GM10266 (cell line): Measurements from ENCODE around the gene ADCY1.

ENCODE experiments used
- DNase-seq: peaks from one replicate; pipeline ENCODE4 v3.0.0; 2012; ENCODE audit errors: extremely low spot score
- TF ChIP-seq, protein P1 (sequence below): IDR thresholded peaks from 2 replicates; pipeline ENCODE4 v1.5.1; 2012; ENCODE audit warnings: mild to moderate bottlenecking, low read depth; ENCODE audit not compliant: control insufficient read depth, insufficient read depth; ENCODE audit errors: missing control alignments

The ADCY1 gene

DNA sequence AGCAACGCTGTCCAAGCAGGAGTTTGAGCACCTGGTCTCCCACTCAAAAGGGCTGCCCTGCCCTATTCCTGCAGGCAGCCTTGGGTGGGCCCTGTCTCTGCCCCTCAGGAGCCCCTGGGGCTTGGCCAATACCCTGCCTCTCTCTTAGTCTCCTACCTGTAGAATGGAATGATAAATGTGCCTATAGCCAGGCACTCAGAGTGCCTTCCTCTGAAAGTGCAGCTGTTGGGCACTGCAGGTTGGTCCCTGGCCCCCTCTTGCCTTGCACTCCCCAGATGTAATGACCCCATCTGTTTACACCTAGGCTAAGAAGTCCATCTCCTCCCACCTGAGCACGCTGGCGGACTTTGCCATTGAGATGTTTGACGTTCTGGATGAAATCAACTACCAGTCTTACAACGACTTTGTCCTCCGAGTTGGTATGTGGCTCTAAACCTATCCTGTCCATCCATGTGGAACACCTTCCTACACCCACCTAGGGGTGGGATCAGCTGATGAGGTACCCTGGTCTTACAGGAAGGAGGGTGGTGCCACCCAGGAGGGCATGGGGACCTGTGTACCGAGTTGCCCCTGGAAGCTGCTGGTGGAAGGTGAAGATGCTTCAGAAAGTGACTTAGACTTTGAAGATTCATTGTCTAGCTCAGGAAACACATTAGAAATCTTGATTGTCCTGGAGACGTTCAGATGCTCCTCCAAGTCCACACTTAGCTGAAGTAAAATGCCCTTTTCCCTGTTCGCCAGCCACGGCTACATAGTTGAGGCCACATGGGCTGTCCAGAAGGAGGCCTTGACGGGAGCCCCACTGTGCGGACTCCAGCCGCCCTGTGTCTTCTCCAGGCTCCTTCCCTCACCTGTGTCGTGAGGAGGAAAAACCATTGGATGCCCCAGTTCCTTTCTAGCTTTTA, 134.1 kb downstream of the ADCY1 start:
- DNase-seq, result no peak
- TF ChIP-seq, protein P1, sequence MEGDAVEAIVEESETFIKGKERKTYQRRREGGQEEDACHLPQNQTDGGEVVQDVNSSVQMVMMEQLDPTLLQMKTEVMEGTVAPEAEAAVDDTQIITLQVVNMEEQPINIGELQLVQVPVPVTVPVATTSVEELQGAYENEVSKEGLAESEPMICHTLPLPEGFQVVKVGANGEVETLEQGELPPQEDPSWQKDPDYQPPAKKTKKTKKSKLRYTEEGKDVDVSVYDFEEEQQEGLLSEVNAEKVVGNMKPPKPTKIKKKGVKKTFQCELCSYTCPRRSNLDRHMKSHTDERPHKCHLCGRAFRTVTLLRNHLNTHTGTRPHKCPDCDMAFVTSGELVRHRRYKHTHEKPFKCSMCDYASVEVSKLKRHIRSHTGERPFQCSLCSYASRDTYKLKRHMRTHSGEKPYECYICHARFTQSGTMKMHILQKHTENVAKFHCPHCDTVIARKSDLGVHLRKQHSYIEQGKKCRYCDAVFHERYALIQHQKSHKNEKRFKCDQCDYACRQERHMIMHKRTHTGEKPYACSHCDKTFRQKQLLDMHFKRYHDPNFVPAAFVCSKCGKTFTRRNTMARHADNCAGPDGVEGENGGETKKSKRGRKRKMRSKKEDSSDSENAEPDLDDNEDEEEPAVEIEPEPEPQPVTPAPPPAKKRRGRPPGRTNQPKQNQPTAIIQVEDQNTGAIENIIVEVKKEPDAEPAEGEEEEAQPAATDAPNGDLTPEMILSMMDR, result no peak

DNA sequence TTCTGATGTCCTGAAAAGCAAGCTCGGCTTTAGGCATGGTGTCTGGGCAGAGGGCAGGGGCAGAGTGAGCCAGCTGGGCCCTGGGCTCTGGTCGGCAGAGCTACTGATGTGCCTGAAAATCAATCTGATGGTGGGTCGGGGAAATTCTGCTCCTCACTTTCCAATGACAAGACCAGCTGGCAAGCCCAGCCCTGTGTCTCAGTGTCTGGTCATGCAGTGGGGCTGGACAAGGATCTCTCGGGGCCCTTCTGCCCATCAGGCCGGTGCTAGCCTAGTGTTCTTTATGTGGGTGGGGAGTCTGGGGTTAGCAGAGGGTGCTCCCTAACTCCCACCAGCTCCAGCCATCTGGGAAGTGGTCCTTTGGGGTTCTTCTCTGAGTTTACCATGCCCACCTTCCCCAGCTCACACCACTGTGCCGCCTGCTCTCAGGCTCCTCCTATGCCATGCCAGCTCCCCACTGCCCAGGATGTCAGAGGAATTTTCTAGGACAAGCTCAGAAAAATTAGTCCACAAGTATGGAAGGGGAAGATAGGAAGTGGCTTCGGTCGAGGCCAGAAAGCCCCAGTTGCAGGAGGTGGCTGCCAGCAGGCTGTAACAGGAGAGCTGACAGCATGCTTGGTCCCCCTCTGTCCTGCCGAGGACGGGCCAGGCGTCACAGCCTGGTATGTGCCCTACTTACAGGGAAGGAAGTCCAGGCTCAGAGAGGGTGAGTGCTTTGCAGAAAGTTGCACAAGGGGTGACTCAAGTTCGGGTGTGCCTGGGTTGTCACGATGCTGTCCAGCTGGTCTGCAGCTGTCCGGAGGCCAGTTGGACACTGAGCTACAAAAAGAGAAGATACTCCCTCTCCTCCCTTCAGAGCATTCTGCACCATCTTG, 135.2 kb downstream of the ADCY1 start:
- TF ChIP-seq, protein P1, result no peak
- DNase-seq, result no peak

DNA sequence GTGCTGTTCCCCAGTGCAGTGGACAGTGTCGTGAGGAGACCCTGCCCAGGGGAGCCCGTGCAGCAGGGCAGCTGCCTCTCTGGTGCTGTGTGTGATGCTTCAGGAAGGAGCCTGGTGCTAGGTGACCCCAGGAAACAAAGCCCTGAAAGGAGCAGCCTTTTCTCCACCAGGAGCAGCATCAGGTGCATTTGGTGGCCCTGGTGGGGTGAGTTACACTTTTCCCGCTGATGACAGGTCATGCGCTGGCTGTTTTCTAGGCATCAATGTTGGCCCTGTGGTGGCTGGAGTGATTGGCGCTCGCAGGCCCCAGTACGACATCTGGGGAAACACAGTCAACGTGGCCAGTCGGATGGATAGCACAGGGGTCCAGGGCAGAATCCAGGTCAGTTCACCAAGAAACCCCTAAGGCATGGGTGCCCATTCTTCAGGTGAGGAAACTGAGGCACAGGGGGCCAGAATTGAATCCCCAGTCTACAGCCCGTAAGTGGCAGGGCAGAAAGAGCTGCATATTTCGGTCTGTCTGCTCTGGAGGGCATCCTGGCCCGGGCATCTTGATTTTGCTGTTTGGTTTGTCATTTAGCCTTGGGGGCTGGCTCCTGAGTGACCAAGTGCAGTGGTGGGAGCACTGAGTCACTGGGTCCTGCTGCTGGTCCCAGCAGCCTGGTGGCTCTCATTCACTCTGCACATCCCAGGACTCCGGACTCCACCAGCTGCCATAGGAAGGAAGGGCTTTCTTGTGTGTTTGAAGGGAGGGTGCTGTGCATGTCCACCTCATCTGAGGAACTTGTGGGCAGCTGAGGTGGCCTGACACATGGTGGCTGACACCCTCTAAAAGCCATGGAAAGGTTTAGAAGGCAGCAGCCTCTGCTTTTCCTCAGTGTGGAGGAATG, 136.3 kb downstream of the ADCY1 start:
- TF ChIP-seq, protein P1, result no peak

DNA sequence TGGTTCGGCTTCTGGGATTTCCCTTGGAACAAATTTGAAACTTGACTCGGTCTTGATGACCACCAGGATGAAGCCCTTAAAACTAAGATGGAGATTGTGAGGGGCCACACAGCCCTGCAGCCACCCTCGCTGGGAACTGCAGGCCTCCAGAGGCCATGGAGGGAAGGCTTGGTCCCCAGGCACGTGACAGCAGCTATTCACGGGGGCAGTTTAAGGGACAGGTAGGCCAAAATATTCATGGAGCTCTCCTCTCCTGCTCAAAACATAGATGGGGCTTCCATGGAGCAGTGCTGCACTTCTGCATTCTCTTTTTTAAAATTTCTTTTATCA, 137.0 kb downstream of the ADCY1 start:
- TF ChIP-seq, protein P1, result no peak
- DNase-seq, result no peak

More for the DNA sequence above, 136.3 kb downstream of the ADCY1 start:
- DNase-seq, result no peak

DNA sequence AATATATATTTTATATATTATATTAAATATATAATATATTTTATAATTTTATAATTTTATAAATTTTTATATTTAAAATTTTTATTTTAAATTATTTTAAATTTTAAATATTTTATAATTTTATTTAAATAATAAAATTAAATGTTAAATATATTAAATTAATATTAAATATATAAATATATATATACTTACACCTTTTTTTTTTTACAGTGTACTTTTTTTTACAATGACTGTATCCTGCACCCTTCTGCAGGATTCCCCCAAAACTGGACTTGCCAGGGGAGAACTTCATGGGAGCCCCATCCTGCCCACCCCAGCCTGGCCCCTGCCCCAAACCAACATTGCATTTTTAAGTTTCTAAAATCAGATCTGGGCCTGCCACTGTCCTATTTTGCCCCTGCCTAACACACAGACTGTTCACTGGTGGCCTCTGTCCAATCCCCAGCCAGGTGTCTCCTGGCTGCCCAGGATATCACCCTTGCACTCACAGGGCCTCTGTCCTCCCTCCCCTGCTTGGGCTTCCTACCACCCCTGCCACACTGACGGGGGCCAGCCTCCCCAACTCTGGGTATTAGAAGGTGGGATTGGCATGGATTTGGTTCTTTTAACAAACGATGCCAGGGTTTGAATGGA, 138.0 kb downstream of the ADCY1 start:
- no peak for DNase-seq

More for the DNA sequence above, 138.0 kb downstream of the ADCY1 start:
- TF ChIP-seq, protein P1, result no peak
